Colonic mucosa (tissue), 4 donors: ENCODE data around the gene ARHGAP27. TPM values are rescaled to one million over a fixed set of nuclear protein-coding genes. Genes with fewer than 3 reads are reported as not detected.

Experiments used
- DNase-seq: peaks from one replicate; pipeline ENCODE4 v3.0.0-alpha.2; 2020
- H3K27ac ChIP-seq: fragments of 200-600 bp; one replicate; pipeline ENCODE4 v1.8.0; 2021
- H3K27me3 ChIP-seq: fragments of 200-600 bp; one replicate; pipeline ENCODE4 v1.8.0; 2021
- H3K36me3 ChIP-seq: fragments of 200-600 bp; one replicate; pipeline ENCODE4 v1.8.0; 2021
- H3K4me1 ChIP-seq: fragments of 200-600 bp; one replicate; pipeline ENCODE4 v1.8.0; 2021; ENCODE audit warnings: mild to moderate bottlenecking
- H3K4me3 ChIP-seq: fragments of 200-600 bp; one replicate; pipeline ENCODE4 v1.8.0; 2021
- H3K9ac ChIP-seq, 2 donors: one replicate each; pipeline ENCODE4 v1.7.0; 2013; ENCODE audit warnings: control low read depth in 2 of 2, low read depth in 2 of 2, low read length in 2 of 2
- H3K9me3 ChIP-seq: fragments of 200-600 bp; one replicate; pipeline ENCODE4 v1.8.0; 2021
- CTCF ChIP-seq: fragments of 200-600 bp; IDR thresholded peaks from one replicate; pipeline ENCODE4 v1.8.0; 2022; ENCODE audit warnings: antibody characterized with exemption, mild to moderate bottlenecking
- intact Hi-C: fragments of 100-400 bp; cut with DNase I; formaldehyde crosslinking; loops from one replicate; pipeline ENCODE4 v1.14.1; 2022
- total RNA-seq, 2 donors: library from RNA; stranded (reverse); fragmentation: NEBNext Ultra II Directional in 1 of 2; extraction: Animal tissue kit (Norgen Biotek cat#: 25700) in 1 of 2; gene quantifications; one replicate each; pipeline ENCODE4 v1.2.1, GENCODE V29; 2021
- donor health status: healthy.
- donor health status: DM: no; HTN: no; CAD: no.
- donor health status: DM: no; HTN: no; CAD: no.

The ARHGAP27 gene
- total RNA-seq, 2 donors from 2014 or later = 107 to 165 TPM

GRCh38 chr17:45425125-45425983 lies 7.3 kb downstream of the ARHGAP27 start:
- Histone ChIP-seq H3K4me1 (peaks cover 21% of the 10 kb centered on the region), H3K9me3 (no peaks in the 10 kb centered on the region), H3K27ac (peak overlapping the region; percentile 86), H3K4me3 (peak overlapping the region; percentile 53), H3K9ac (peak overlapping the region; percentile 64 to 96), H3K36me3 (no peaks in the 10 kb centered on the region), H3K27me3 (no peaks in the 10 kb centered on the region)
- TF ChIP-seq CTCF = peak; percentile 33
- peak; percentile 94 for DNase-seq
- intact Hi-C loops = no loop called here

DNA sequence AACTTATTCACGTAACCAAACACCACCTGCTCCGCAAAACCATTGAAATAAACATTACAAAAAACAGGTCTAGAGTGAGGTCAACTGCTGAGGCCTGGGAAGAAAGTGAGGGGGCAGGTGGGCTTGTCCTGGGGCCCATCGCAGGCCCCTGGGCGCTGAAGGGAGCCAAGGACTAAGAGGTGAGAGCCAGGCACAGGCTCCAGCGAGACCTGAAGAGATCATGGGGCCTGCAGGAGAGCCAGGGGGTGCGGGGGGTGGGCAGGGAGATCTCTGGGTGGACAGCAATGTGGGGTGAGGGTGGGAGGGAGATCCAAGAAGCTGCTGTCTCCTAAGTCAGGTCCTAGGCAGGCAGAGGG lies 7.9 kb downstream of the ARHGAP27 start:
- no peak for DNase-seq
- peak overlapping the region; percentile 64 to 96 for H3K9ac ChIP-seq

DNA sequence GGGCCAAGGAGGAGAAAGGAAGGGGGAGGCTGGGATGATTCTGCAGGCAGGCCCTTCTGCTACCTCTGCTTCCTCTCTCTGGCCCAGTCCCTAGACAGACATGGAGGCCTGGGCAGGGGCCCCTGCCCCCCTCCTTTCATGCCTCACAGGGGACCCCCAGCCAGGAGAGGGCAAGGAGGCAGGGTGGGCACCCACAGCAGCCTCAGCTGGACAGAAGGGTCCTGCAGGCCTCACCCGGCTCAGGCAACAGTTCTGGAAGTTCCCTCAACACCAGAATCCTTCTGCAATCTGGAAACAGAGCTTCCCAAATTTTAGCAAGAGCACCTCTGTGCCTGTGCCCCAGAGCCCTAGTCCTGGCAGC lies 8.7 kb downstream of the ARHGAP27 start:
- Histone ChIP-seq H3K9ac (peak overlapping the region; percentile 61 to 96), H3K9me3 (no peaks in the 10 kb centered on the region)
- intact Hi-C loops = no loop called here

More for the DNA sequence above, 7.9 kb downstream of the ARHGAP27 start:
- Histone ChIP-seq H3K27me3 (no peaks in the 10 kb centered on the region), H3K36me3 (no peaks in the 10 kb centered on the region), H3K9me3 (no peaks in the 10 kb centered on the region), H3K4me1 (peaks cover 21% of the 10 kb centered on the region), H3K27ac (peak overlapping the region; percentile 86), H3K4me3 (peak overlapping the region; percentile 53)
- no peak for TF ChIP-seq CTCF
- intact Hi-C loops = no loop called here

DNA sequence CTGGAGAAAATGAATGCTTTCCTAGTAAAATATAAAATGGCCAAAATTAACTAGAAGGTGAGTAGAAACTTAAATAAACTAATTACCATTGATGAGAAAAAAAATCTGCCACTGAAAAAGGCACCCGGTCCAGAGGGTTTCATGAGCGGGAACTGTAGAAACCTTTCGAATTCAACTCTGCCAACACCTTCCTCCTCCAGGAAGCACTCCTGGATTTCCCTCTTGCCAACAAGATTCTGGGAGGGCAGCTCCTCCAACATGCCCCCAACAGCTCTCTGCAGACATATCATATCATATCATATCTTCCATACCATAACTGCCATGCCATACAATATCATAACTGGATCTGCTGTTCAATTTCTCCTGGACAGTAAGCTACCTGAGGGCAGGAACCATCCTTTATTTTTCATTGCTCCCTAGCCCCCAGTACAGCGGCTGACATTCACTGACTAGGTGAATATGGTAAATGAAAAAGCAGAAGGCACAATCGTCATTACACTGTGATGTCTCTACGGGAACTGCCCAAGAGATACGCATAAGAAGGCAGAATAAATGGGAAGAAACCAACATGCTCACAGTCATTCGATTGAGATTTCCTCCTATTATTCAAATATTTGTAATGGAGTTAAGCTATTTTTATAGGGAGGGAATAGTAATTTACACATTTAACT lies 9.2 kb downstream of the ARHGAP27 start:
- Histone ChIP-seq H3K27me3 (no peaks in the 10 kb centered on the region), H3K27ac (peak overlapping the region; percentile 86), H3K36me3 (no peaks in the 10 kb centered on the region), H3K9ac (peak overlapping the region in 1 of 2 donors; percentile 96), H3K4me3 (peak overlapping the region; percentile 53), H3K9me3 (no peaks in the 10 kb centered on the region), H3K4me1 (peaks cover 17% of the 10 kb centered on the region)
- no peak for DNase-seq
- TF ChIP-seq CTCF = no peak
- intact Hi-C loops = no loop called here

More for the DNA sequence above, 8.7 kb downstream of the ARHGAP27 start:
- peaks cover 17% of the 10 kb centered on the region for H3K4me1 ChIP-seq
- no peaks in the 10 kb centered on the region for H3K36me3 ChIP-seq
- TF ChIP-seq CTCF = no peak
- H3K27me3 ChIP-seq = no peaks in the 10 kb centered on the region
- DNase-seq = no peak
- peak overlapping the region; percentile 53 for H3K4me3 ChIP-seq
- H3K27ac ChIP-seq = peak overlapping the region; percentile 86

DNA sequence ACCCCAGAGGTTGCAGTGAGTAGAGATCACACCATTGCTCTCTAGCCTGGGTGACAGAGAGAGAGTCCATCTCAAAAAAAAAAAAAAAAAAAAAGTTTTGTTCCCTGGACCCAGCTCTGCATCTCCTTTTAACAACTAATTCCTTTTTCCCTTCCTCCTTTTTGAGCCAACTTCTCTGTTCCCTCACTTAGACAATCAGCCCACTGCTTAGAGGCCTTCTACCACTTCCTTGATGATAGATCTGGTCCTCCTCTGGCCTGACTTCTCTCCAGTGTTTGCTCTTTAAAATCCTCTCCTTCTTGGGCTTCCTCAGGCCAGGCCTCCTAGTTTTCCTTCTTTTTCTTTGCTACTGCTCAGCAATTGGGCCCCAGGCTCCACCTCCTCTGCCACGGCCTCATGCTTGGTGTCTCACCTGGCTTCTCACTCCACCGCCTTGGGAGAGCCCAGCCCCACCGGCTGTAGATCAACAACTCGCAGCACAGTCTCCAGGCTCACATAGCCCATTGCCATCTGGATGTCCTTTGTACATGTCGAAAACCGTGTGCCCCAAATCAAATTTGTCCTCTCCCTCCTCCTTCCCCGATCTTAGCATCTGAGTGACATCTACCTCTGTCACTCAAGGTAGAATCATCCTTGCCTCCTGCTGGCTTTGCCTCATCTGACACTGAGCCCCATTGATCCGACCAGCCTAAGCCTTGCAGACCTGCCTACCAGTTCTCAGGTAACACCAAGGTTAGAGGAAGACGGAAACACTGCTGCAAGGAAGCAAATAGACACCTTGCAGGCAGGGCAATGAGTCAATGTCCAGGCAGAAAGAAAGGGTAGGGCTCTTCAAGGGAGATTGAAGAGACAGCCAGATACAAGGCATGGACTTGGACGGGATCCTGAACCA lies 17.4 kb downstream of the ARHGAP27 start:
- H3K27ac ChIP-seq = peak overlapping the region; percentile 84
- no peaks in the 10 kb centered on the region for H3K9me3 ChIP-seq
- H3K4me1 ChIP-seq = peaks cover 22% of the 10 kb centered on the region
- peak; percentile 69 for DNase-seq
- H3K9ac ChIP-seq = peak overlapping the region; percentile 46 to 53
- intact Hi-C loops = no loop called here
- H3K4me3 ChIP-seq = no peak overlapping the region
- H3K27me3 ChIP-seq = no peaks in the 10 kb centered on the region
- no peak for TF ChIP-seq CTCF
- no peaks in the 10 kb centered on the region for H3K36me3 ChIP-seq
